SKM-1 (cell line): ENCODE results near the gene TMEM179.

Experiments used
- DNase-seq: peaks from one replicate; lab custom pipeline; 2025; ENCODE audit not compliant: unreplicated experiment; lab: John Stamatoyannopoulos, UW

TMEM179 gene

DNA sequence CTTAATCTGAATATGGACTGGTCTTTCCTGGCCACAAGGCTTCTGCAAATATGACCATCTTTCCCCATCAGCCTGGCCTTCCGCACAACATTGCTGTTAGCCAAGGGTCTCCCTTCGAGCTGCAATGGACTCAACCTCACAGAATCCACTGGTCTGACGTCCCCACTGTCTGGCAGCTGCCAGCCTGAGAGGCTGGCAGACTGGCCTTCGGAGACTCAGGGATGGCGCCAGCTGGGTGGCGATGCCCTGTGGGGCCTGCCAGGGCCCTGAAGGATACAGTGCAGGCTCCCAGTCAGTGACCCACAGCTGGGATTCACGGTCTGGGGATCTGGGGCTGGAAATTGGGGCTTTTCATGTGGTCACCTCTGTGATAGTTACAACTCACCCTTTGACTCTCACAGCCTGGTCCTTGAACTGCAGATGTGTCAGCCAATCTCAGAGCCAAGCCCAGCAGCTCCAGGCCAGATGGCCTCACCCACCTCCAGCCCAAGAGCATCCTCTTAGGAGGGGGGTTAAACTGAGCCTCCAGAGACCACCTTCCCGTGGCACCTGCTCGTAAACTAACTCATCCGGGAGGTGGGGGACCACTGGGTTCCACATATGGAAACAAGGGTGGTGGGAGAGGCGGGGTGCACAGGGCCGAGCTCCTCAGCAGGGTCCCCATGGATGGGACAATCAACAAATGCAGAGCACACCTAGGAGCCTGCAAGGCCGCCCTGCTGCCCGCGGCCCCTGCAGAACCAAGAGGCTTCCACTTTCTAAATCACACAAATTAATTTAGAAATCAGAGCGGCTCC lies 46.1 kb downstream of the TMEM179 start:
- no peak for DNase-seq

DNA sequence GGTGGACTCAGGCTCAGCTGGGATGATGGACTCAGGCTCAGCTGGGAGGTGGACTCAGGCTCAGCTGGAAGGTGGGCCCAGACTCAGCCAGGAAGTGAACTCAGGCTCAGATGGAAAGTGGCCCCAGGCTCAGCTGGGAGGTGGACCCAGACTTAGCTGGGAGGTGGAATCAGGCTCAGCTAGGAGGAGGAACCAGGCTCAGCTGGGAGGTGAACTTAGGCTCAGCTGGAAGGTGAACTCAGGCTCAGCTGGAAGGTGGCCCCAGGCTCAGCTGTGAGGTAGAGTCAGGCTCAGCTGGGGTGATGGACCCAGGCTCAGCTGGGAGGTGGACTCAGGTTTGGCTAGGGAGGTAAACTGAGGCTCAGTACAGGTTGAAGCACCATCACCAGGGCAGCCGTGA lies 46.8 kb downstream of the TMEM179 start:
- DNase-seq, result no peak

DNA sequence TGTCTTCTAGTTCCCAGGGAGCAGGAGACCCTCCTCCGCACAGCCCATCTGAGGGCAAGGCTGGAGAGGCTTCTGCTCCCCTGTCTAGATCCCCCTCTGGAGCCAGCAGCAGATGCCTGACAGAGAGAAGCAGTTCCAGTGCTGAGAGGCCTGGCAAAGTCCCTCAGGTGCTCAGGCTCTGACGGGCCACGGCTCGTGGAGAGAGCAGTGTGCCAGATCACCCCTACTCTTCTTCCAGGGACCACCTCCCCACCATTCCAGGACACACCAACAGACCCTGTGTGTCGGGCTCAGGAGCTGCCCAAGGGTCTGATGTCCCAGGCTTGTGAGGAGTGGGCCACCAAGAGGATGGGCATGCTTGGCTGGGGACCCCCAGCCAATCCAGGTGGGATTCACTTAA lies 47.5 kb downstream of the TMEM179 start:
- DNase-seq, result no peak

DNA sequence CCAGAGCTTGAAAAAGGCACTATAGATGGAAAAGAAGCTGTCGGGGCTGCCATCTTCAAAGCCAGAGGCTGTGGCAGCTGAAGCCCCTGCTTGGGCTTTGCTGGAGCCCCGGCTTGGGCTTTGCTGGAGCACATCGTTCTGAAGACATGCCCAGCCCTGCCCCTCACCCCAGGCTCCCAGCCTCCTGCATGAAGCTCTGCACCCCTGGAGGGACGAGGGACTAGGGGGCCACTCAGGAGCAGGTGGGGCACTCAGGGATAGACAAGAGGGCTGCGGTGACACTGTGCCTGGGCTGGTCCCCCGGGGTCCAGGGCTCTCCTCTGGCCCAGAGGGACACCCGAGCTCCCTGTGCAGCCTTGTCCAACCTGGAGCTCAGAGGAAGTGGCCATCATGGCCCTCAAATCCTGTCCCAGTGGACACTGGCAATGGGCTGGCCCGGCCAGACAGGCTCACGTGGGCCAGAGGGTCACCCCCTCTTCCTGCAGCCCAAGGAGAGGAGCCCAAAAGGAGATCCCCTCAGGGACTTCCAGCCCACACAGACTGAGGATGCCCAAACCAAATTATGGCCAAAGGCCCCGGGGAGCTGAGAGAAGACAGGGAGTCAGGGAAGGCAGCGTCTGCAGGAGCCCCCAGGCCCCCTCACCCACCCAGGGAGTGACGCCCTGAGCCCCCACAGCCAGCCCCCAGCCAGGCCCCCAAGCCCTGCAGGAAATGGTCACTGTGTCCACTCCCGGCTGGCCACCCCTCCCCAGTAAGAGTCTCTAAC lies 48.1 kb downstream of the TMEM179 start:
- DNase-seq, result no peak

DNA sequence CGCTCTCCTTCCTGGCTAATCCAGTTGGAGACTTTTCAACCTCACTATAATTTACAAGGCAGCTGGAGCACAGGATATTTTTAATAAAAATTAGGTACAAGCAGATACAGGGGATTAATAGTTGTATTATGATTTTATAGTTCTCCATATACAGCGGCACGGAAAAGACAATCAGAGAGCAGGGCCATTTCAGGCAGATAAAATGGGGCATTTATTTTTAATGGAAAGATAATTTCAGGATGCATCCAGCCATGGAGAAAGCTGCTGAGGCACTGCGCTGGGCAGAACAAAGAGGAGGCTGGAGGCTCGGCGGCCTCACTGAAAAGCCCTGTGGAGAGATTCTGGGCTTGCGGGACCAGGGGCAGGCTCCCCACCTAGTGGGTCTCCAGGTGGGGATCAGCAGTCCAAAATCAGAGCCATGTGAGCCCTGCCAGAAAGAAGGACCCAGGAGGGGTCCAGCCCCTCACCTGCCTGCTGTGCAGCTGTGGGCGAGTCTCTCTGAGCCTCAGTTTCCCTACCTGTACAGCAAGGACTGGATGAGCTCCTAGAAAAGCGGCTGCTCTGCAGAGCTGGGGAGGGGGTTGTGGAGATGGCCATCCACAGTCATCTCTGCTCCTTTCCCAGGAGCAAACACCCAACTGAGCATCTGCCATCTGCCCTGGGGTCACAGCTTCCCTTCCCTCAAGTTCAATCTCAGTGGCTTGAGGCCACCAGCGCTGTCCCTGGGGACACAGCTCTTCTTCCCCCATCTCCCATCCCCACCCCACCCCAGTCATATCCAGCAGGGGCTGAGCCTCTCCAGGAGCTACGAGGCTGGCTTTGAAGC lies 48.9 kb downstream of the TMEM179 start:
- no peak for DNase-seq

DNA sequence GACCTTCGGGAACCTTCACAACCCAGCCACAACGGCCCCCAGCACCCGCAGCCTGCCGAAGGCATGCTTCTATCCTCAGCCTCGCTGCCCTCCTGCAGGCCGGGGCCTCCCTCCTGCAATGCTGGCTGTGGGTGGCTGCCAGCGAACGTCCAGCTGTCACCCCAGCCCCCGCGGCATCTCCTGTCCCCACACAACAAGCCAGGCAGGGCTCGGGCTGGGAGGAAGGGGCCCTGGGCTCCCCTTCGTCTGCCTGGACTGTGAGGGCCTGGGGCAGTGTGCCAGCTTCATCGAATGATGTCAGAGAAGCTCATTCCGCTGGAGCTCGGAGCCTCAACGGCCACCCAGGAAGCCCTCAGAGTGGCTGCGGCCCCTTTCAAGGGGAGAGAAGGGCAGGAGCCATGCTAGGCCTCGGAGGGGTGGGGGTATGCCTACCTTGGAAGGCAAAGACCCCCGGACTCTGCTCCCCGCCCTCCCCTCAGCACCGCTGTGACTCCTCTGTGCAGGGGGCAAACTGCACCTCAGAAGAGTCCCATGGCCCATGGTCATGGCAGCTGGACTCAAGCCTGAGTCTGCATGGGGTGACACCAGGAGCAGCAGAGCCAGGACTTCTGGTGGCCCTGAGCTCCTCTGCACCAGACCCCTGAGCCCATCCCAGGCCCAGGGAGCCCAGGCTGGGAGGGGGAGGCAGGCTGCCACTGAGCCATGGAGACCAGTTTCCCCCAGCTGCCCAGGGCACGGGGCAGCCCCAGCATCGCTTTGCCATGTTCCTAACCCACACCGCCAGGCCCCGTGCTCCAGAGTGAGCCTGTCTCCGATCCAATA lies 49.8 kb downstream of the TMEM179 start:
- DNase-seq, result no peak

DNA sequence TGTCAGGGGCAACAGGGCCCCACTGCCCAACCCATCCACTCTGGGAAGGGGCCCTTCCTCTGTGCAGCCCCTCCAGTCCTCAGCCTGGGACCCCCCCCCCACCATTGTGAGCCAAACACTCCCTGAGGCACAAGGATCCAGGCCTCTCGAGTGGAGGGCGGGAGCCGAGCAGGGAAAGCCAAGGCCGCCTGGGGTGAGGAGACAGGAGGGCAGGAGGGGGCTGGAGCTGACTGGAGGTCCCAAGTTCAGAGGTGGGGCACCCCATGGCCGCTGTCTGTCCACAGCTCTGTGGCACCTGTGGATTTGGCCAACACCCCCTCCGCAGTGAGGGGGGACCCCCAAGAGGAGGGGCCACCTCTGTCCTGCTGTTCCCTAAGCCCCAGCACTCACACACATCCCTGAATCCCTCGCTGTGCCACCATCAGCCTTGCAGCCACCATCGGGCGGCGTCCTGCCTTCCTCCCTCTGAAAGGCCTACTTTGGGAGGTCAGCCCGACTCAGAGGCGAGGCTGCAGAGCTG lies 50.4 kb downstream of the TMEM179 start:
- no peak for DNase-seq

DNA sequence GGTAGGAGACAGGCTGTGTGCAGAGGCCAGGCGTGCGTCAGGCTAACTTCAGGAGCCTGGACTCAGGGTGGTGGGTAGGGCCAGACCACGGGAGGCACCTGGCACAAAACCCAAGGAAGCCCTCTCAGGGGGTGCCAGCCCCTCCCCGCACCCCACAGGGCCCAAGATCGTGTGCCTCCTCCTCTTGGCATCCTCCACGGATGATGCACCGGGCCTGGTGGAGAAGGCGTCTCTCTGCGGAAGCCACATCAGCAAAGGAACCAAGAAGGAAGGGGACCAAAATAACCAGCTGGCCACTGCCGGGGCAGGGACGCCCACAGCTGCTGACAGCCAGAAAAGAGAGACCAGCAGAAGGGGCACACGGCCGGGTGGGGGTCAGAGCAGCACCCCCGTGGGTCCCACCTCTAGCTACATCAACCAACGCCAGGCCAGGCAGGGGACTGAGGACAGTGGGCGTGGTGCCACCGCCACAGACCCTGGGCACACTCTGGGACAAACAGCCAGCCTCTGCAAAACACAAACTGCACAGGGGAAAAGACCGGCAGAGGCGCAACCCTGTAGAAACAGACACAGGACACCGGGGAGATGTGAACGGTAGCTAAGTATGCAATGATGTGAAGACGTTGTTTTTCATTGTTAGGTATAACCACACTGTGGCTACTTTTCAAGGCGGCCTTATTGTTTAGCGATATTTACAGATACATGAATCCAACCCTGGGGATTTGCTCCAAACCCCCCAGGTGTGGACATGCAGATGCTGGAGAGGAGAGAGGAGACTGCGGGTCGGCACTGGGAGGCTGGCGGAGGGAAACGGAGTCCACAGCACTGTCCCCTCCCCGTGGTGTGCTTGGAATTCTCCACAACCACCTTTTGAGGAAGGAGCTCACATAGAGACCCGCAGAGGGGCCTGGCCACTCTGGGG lies 51.1 kb downstream of the TMEM179 start:
- DNase-seq, result no peak

DNA sequence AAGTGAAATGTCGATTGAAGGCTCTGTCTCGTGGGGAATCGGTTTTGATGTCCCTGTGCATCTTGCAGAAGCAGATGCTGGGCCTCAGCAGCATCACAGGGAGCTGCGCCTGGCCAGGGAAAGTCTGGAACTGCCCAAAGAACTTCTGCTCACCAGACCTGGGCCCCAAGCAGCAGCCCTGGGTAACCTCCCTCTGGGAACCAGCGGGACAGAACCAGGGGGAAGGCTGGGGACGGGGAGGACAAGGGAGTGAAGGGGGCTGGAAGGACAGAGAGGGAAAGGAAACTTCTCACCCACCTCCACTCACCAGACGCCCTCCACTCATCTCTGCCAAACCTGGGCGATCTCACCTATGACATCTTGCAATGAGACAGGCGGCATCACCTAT lies 51.8 kb downstream of the TMEM179 start:
- no peak for DNase-seq

DNA sequence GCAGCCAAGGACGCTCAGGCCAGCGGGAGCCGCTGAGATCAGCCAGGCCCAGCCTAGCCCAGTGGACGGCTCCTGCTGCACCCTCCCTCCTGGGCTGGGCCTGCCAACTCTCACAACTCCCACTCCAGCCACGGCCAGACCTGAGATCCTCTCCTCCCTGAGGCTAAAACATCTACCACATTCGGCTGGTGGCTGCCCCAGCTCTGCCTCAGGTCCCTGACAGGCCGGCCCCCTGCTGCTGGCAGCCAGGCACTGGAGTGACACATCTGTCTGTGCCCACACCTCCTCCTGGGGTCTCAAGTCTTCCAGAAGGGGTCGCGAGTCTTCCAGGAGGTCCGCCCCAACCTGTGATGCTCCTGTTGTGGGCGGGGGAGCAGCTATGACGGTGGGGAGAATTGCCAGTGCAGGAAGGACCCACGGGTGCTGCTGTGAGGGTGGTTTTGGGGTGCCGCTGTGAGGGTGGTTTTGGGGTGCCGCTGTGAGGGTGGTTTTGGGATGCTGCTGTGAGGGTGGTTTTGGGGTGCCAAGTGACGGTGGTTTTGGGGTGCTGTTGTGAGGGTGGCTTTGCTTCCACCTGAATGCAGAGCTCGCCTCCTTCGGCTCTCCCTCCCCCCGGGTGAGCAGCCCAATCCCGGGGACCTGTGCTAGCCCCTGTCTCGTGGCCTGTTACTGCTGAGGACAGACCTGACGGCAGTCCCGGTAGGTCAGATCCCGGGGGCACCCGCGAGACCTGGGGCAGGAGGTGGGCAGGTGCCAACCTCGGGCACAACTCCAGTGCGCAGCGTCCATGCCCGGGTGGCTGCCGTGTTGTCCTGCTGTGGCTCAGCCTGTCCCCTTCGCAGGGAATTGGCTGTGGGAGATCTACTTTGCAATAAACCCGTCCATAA lies 52.5 kb downstream of the TMEM179 start:
- no peak for DNase-seq

DNA sequence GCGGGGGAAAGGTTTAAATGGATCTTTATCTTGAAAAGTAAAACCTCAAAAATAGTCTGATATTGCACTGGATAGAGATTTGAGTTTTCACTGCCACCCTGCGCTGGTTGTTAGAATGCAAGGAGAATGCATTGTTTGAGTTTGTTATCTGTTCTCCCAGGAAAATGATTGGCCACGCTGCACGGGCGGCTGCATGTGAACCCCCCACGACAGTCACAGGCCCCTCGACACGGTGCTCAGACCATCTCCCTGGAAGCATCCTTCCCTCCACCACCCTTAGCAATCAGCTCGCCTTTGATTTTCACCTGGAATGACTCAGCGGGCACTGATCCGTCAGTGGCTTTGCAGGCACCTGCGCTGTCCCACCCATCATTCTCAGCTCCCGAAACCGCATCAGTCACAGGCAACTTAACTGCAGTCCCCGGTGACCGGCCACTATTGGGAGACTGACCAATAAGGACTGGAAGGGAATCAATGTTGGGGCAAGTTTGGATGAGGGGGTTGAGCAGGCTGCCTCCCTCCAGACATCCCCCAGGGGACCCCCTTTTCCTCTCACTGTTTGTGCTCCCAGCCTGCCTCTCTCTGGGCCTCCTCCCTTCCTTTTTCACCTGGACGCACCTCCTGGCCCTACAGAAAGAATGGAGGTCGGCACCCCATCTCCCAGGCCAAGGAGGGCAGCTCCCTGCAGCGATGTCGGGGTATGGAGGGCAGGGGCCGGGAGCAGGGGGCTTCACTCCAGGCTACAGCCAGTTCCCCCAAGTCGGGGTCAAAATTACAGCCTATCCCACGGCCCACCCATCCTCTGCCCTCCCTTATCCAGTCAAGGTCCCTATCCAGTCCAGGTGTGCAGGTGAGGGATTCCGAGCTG lies 53.5 kb downstream of the TMEM179 start:
- DNase-seq, result no peak

DNA sequence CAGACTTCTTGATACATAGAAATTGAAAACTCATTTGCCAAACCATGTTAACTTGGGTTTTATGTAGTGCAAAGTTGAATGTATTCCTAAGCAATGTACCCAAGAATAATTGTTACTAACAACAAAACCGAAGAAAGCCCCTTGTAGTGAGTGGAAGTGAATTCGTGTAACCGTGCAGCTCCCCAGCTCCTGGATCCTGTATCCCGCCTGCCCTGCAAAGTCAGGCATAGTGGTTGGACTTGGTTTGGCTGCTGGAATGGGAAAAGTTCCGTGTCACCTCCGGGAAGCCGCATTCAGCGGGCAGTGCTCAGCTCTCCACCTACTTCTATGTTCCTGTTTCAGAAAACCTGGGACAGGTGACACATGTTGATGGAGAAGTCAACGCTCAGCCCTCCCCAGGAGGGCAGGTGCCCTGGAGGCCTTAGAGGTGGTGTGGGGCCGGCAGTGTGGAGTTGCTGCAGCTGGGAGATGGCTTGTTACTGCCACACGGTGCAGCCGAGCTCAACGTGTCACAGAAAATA lies 54.2 kb downstream of the TMEM179 start:
- DNase-seq, result no peak

DNA sequence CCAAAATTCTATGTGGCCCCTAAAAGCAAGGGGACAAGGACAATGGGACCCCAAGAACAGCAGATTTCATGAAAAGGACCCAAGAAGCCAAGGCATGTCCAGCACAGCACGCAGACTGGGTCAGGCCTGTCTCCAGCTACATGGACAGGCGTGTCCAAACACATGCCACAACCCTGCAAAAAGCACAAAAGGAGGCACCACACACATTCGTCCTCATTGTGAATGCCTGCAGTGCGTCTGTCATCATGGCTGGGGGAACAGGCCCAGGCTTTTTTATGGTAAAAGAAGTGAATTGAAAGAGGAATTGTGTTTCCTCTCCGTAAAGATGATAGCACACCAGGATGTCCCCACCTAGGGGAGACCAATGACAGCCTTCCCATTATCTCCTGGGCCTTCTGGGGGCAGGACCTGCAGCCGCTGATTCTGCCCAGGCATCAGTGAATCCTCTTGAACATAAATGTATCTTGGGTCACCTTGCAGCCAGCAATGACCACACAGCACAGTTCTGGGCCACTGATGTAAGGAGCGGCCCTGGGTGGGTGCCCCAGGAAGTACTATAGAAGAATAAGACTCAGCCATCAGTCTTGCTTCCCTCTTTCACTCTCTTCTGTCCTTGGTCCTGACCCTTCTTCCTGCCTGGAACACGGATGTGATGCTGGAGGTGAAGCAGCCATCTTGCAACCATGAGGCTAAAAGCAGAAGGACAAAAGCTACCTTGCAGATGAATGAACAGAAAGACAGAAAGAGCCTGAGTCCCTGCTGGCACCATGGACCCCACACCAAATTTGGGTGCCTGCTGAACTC lies 54.8 kb downstream of the TMEM179 start:
- DNase-seq, result no peak

DNA sequence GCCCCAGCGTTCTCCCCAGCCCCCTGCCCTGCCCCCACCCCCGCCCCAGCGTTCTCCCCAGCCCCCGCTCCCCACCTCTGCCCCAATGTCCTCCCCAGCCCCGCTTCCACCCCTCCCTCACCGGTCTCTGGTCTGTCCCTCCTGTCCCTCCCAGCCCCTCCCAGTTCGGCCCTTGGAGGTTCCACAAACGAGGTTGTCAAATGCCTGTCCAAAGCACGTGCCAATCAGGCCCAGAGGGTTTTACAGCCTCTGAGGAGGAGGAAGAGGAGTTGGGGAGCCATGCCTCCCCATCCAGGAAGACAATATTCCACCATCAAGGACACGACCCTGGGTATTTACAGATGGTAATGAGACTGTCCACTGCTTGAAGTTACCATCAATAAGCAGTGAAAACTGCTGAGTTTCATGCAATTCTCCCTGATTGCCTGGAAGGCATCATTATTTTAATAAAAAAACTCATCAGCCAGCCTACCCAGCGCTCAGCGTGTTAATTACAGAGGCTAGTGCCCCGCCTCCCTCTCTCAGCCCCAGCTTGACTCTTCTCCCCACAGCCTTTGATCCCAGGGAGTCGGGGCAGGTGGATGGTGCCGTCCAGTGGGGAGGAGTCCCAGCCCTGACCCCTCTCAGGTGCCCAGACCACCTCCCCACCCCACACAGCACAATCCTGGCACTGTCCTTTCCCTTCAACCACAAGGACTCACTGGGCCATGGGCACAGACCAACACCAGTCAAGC lies 55.6 kb downstream of the TMEM179 start:
- no peak for DNase-seq

DNA sequence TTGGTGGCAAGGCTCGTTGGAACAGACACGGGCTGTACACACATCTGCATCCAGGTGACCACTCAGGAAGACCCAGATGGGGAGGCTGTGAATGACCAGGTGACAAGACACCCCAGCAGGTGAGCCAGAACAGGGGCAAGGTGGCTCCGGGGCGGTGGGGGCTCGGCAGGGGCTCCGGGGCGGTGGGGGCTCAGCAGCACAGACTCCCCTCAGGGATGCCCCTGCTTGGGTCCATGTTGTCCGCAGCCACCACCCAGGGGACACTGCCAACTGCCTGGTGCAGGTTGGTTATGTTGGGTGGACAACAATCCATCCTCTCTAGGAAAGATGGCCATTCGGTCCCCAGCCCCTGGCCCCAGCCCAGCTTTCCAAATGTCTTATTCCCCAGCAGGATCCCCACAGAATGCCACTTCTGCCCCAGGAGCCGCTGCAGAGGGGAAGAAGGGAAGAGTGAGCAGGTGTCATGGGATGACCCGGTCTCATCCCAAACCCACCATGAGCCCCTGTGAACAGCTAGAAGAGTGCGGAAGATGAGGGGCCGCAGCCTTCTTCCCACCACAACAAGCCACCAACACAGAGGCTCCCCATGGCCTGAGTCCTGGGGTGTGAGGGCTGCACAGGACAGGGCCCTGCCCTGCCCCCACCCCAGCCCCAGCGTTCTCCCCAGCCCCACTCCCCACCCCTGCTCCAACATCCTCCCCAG lies 56.4 kb downstream of the TMEM179 start:
- DNase-seq, result no peak
